Central memory CD4-positive, alpha-beta T cell (primary cell): ENCODE data around the gene CCDC24.

Source experiments
- DNase-seq: peaks from one replicate; pipeline ENCODE4 v3.0.0; 2022

The CCDC24 gene

DNA sequence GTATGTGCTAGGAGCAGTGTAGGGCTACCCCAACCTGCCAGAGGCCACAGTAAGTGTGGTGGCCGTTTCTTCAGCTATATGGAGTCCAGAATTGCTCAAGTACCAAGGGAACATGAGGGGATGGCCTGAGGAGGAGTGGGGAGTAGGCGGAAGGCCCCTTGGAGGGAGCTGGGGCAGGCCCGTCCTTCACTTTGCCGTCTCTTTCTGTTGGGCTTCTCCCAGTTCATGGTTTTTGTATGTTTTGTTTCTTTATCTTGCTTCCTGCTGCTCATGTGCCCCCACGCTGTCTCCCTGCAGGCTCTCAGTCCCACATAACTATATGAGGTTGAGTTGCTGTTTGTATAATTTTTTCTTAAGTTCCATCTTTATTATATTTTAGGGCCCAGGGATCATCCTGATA is 27.5 kb upstream of the CCDC24 start:
- DNase-seq, result no peak

DNA sequence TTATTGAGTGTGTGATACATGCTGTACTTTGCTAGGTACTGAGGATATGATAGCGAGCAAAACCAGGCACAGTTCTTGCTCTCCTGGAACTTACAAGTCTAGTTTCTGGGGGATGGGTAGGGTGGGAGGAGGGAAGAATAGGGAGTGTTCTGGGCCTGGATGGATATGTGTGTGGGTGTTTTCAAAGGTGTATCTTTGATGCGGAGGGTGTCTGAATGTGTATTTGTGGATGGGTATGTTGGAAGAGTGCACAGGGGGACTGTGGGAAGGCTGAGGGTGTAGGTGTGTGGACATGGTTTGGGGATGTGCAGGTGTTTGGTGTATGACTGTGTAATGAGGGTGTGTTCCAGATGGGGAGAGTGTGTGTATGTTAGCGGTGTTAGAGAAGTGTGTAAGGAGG is 26.1 kb upstream of the CCDC24 start:
- no peak for DNase-seq

GRCh38 chr1:43968348-43968948 is 23.0 kb upstream of the CCDC24 start:
- DNase-seq, result no peak

GRCh38 chr1:43969416-43969745 is 22.0 kb upstream of the CCDC24 start:
- no peak for DNase-seq

- DNase-seq, result peak; percentile 88
Measured at GRCh38 chr1:43969746-43970466, 21.5 kb upstream of the CCDC24 start, which contains the start of gene DPH2. DPH2 (plus strand) TSS chr1:43970010; CDS start chr1:43970176, 166 bp downstream.

GRCh38 chr1:43970502-43970901 is 20.9 kb upstream of the CCDC24 start:
- no peak for DNase-seq

GRCh38 chr1:43970911-43971310 is 20.5 kb upstream of the CCDC24 start:
- DNase-seq, result no peak

DNA sequence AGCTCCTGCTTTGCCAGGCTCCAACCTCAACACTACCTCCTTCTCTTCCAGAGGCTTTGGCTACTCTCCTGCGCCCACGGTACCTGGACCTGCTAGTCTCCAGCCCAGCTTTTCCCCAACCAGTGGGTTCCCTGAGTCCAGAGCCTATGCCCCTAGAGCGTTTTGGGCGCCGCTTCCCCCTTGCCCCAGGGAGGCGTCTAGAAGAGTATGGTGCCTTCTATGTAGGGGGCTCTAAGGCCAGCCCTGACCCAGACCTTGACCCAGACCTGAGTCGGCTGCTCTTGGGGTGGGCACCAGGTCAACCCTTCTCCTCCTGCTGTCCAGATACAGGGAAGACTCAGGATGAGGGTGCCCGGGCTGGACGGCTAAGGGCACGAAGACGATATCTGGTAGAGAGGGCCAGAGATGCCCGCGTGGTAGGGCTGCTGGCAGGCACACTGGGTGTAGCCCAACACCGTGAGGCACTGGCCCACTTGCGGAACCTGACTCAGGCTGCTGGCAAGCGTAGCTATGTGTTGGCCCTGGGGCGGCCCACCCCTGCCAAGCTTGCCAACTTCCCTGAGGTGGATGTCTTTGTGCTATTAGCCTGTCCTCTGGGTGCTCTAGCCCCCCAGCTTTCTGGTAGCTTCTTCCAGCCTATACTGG is 19.9 kb upstream of the CCDC24 start:
- DNase-seq, result no peak

DNA sequence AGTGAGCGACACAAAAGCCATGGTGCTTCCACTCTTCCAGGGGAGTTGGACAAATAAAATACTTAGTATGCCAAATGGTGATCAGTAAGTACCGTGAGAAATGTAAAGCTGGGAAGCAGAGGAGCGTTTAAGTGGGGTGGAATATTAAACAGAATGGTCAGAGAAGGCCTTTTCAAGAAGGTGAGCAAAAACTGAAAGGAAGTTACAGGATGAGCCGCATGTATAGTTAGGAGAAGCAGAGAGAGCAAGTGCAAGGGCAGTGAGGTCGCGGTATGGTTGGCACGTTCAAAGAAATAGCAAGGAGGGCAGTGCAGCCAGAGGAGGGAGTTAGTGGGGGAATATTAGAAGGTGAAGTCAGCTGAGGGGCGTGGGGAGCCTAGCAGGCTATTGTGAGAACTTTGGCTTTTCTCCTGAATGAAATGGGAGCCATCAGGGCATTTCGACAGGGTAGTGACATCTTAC is 17.4 kb upstream of the CCDC24 start:
- DNase-seq, result no peak

DNA sequence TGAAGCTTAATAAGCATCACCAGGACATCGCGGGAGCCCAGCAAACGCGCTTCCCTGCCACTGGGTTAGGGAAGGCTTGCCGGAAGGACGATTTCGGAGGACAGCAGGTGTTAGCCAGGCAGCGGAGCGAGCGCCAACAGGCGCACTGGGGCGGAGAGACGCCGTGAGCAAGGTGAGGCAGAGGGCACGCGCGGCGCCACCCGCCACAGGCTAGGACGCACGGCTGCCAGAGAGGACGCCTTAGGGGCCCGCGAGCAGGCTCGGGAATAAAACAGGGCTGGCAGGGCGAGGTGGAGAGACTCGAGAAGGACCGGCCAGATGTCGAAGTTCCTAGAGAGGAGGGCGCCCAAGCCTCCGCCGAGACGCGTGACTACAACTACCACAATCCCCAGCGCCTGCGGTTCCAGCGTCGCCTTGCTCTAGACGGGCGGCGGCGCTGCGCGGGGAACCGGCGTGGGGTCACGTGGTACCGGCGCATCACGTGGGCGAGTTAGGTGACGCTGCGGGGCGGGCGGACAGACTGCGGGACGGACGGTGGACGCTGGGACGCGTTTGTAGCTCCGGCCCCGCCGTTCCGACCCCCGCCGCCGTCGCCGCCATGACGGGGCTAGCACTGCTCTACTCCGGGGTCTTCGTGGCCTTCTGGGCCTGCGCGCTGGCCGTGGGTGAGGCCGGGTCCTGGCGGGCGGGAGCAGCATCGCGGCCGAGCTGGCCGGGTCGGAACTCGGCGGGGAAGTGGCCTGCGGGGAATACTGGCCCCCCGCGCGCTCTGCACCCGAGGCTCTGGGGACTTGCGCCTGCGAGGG is 16.8 kb upstream of the CCDC24 start, which contains the start of gene ATP6V0B:
ATP6V0B (plus strand) TSS at position 518 of the 806 bp plus-strand sequence; CDS start at position 599, 81 bp downstream.
- DNase-seq, result peak; percentile 88

GRCh38 chr1:43975249-43975961 is 16.0 kb upstream of the CCDC24 start:
- peak; percentile 52 for DNase-seq

DNA sequence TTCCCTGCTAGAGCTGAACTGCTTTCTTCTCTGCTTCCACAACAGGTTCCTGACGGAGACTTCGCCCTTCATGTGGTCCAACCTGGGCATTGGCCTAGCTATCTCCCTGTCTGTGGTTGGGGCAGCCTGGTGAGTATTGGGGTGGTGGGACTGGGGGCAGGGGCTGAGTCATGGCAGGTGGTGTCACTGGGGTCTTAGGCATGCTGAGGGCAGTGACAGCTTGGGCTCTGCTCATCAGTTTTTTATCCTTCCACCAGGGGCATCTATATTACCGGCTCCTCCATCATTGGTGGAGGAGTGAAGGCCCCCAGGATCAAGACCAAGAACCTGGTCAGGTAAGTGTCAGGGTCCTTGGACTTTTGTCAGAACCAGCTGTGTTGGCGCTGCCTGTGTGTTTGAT is 15.4 kb upstream of the CCDC24 start:
- DNase-seq, result no peak

- no peak for DNase-seq
Measured at GRCh38 chr1:43976890-43977289, 14.5 kb upstream of the CCDC24 start.

GRCh38 chr1:43977376-43978263 is 13.8 kb upstream of the CCDC24 start:
- DNase-seq, result no peak

DNA sequence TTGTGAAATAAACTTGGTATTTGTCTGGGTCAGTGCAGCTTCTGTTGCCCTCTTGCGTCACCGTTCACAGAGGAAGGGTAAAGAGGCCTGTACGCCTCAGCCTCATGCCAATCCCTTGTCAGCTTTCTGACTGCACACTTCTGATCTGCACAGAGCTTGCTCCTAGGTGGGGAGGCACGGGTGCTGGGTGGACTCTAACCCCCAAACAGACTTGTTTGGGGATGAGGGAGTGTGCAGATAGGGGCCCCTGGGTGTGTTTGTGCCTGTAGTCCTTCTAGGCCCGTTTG is 13.2 kb upstream of the CCDC24 start:
- no peak for DNase-seq

GRCh38 chr1:43978551-43979260 is 12.7 kb upstream of the CCDC24 start, which contains the start of gene B4GALT2:
B4GALT2 (plus strand) TSS chr1:43979210; CDS start chr1:43981161, 1,951 bp downstream.
- no peak for DNase-seq

DNA sequence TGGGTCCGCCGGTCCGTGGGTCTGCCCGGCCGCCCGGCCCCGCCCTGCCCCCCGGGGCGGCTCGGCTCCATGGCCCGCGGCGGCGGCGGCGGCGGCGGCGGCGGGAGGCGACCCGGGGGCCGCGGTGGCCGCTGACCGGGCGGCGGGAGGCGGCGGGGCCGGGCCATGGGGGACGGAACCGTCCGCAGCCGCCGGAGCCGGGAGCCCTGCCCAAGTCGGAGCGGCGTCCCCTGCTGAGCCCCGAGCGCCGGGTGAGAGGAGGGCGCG is 12.2 kb upstream of the CCDC24 start:
- DNase-seq, result no peak

- no peak for DNase-seq
Measured at GRCh38 chr1:43979528-43980254, 11.7 kb upstream of the CCDC24 start.

- DNase-seq, result no peak
Measured at GRCh38 chr1:43980255-43981134, 10.9 kb upstream of the CCDC24 start.
